Measurements from ENCODE around the gene CNTN6.

The CNTN6 gene

GRCh38 chr3:1262246-1262645 is 169.4 kb downstream of the CNTN6 start:
- no peak for DNase-seq
- Histone ChIP-seq H3K4me3 (ENCODE audit: low read depth, low read length) (no peak overlapping the region), H3K4me1 (no peaks in the 10 kb centered on the region), H3K27me3 (no peaks in the 10 kb centered on the region), H3K9me3 (no peaks in the 10 kb centered on the region), H3K36me3 (no peaks in the 10 kb centered on the region)
- TF ChIP-seq CTCF (IDR thresholded peaks at IDR 0.05; ENCODE audit: low read depth, low read length) = no peak

DNA sequence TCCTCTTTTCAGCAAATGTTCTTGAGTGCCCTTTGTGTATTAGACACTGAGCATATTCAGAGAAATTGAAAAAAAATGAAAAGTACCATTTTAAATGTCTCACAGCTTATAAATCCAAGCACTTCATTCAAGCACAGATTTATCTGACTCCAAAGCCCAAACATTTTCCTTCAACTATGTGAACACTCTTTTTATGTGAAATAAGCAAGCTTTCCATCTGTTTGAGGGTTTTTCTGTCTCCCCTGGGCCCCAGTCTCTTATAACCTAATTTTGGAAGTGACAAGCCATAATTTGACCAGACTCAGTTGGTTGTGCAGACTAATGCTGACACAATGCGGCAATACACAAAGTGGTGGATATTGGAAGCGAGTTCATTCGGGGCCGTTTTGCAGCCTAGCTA is 170.3 kb downstream of the CNTN6 start:
- Histone ChIP-seq H3K9me3 (no peaks in the 10 kb centered on the region), H3K4me1 (no peaks in the 10 kb centered on the region), H3K36me3 (no peaks in the 10 kb centered on the region), H3K27me3 (no peaks in the 10 kb centered on the region), H3K4me3 (ENCODE audit: low read depth, low read length) (no peak overlapping the region)
- no peak for DNase-seq
- no peak for TF ChIP-seq CTCF (IDR thresholded peaks at IDR 0.05; ENCODE audit: low read depth, low read length)

- Histone ChIP-seq H3K36me3 (no peaks in the 10 kb centered on the region), H3K9me3 (no peaks in the 10 kb centered on the region), H3K27me3 (no peaks in the 10 kb centered on the region), H3K4me3 (ENCODE audit: low read depth, low read length) (no peak overlapping the region), H3K4me1 (no peaks in the 10 kb centered on the region)
- no peak for TF ChIP-seq CTCF (IDR thresholded peaks at IDR 0.05; ENCODE audit: low read depth, low read length)
- DNase-seq = no peak
Observed at GRCh38 chr3:1269808-1270207, 177.0 kb downstream of the CNTN6 start.

GRCh38 chr3:1272546-1273265 is 179.9 kb downstream of the CNTN6 start:
- no peak for DNase-seq
- Histone ChIP-seq H3K36me3 (no peaks in the 10 kb centered on the region), H3K4me1 (no peaks in the 10 kb centered on the region), H3K4me3 (ENCODE audit: low read depth, low read length) (no peak overlapping the region), H3K27me3 (no peaks in the 10 kb centered on the region), H3K9me3 (no peaks in the 10 kb centered on the region)
- TF ChIP-seq CTCF (IDR thresholded peaks at IDR 0.05; ENCODE audit: low read depth, low read length) = no peak

GRCh38 chr3:1275495-1275894 is 182.7 kb downstream of the CNTN6 start:
- Histone ChIP-seq H3K9me3 (no peaks in the 10 kb centered on the region), H3K27me3 (no peaks in the 10 kb centered on the region), H3K36me3 (no peaks in the 10 kb centered on the region), H3K4me3 (ENCODE audit: low read depth, low read length) (no peak overlapping the region), H3K4me1 (no peaks in the 10 kb centered on the region)
- peak; percentile 60 for TF ChIP-seq CTCF (IDR thresholded peaks at IDR 0.05; ENCODE audit: low read depth, low read length)
- peak; percentile 53 for DNase-seq

- H3K9me3 ChIP-seq = no peaks in the 10 kb centered on the region
- H3K27me3 ChIP-seq = no peaks in the 10 kb centered on the region
- H3K4me3 ChIP-seq (ENCODE audit: low read depth, low read length) = no peak overlapping the region
- H3K36me3 ChIP-seq = no peaks in the 10 kb centered on the region
- TF ChIP-seq CTCF (IDR thresholded peaks at IDR 0.05; ENCODE audit: low read depth, low read length) = no peak
- DNase-seq = no peak
- no peaks in the 10 kb centered on the region for H3K4me1 ChIP-seq
Observed at GRCh38 chr3:1287815-1288214, 195.0 kb downstream of the CNTN6 start.
